ENCODE data around the gene MED13L. TPM values are rescaled to one million over a fixed set of nuclear protein-coding genes. Genes with fewer than 3 reads are reported as not detected.

The MED13L gene
- total and polyA plus RNA-seq, 9 donors, result 47.8 to 198 (median 156) TPM

DNA sequence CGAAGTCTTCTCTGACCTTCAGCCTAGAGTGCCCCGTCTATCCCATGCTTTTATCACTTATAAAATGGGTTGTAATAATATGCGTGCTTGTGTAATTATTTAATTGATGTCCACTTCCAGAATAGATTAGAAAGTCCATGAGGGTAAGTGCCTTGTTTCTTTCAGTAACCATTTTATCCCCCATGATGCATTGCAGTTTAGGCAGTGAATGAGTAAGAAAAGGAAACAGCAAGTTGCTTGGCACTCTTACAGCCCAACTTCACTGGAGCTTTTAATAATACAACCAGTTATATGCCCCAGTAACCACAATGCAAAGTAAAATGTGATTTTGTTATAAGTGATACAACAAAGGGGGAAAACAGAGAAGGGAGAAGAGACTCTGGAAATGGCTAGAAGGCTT lies 287.3 kb downstream of the MED13L start:
- Histone ChIP-seq H3K4me1 (ENCODE audit: insufficient read depth) (peaks cover 2% of the 10 kb centered on the region), H3K27ac (no peak overlapping the region), H3K9me3 (no peaks in the 10 kb centered on the region), H3K36me3 (no peaks in the 10 kb centered on the region), H3K27me3 (no peaks in the 10 kb centered on the region), H3K4me3 (no peak overlapping the region)
- intact Hi-C loops (cut with DNase I), result loop anchor here in 2 of 4 donors (10.0 kb wide), 2 partner anchors 615 to 695 kb away; no protein-coding TSS in a partner anchor
- WGBS, 3 donors, result 94 to 96% (median 96%) methylated on average over 3 of the region's 3 CpGs
- no peak for DNase-seq
- TF ChIP-seq POLR2A (IDR thresholded peaks at IDR 0.05) (no peak), EP300 (IDR thresholded peaks at IDR 0.05) (no peak)
- TF ChIP-seq, protein P1, sequence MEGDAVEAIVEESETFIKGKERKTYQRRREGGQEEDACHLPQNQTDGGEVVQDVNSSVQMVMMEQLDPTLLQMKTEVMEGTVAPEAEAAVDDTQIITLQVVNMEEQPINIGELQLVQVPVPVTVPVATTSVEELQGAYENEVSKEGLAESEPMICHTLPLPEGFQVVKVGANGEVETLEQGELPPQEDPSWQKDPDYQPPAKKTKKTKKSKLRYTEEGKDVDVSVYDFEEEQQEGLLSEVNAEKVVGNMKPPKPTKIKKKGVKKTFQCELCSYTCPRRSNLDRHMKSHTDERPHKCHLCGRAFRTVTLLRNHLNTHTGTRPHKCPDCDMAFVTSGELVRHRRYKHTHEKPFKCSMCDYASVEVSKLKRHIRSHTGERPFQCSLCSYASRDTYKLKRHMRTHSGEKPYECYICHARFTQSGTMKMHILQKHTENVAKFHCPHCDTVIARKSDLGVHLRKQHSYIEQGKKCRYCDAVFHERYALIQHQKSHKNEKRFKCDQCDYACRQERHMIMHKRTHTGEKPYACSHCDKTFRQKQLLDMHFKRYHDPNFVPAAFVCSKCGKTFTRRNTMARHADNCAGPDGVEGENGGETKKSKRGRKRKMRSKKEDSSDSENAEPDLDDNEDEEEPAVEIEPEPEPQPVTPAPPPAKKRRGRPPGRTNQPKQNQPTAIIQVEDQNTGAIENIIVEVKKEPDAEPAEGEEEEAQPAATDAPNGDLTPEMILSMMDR (IDR thresholded peaks at IDR 0.05), result no peak

DNA sequence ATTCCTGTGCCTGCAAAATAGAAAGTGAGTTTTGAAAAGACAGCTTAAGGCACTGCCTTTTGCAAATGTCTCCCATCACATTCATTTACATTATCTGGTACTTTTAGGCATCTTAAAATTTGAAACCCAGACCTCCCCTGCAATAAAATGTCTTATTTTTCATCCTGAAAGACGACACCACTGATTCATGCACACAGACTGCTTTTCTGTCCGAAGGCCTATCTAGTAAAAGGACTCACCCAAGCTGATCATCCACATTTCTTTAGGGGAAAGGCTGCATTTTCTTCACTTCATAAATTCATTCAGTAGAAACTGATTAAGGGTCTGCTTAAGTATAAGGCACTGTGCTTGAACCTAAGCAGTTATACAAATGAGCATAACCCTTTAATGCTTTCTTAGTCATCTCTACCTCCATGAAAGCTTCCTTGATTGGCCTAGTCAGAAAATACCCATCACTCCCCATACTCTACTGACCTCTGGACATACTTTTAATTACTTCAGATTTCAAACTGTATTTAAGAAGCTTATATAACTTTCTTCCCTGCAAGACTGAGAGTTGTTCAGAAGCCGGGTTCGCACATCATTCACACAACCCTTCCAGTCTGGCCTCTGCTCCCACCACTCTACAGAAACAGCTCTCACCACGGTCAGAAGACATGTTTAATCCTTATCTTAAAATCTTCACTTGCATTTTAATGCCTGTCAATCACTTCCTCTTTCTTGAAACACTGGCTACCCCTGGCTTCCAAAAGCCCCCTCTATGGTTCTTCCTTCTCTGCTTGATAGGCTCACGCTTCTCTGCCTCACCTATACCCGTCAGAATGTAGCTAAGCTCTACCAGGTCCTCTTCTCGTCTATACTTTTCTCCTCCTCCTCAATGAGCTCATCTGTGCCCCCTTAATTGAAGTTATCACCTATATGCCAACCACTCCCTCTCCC lies 288.6 kb downstream of the MED13L start:
- no peak for DNase-seq
- no peak overlapping the region for H3K27ac ChIP-seq
- WGBS, 3 donors, result 82 to 89% (median 83%) methylated on average over 8 of the region's 8 CpGs
- H3K36me3 ChIP-seq, result no peaks in the 10 kb centered on the region
- no peak overlapping the region for H3K4me3 ChIP-seq
- H3K27me3 ChIP-seq, result no peaks in the 10 kb centered on the region
- peaks cover 2% of the 10 kb centered on the region for H3K4me1 ChIP-seq (ENCODE audit: insufficient read depth)
- intact Hi-C loops (cut with DNase I), result no loop called here
- no peak for TF ChIP-seq EP300 (IDR thresholded peaks at IDR 0.05)
- TF ChIP-seq, protein P1 (IDR thresholded peaks at IDR 0.05), result no peak
- TF ChIP-seq POLR2A (IDR thresholded peaks at IDR 0.05), result no peak
- no peaks in the 10 kb centered on the region for H3K9me3 ChIP-seq

DNA sequence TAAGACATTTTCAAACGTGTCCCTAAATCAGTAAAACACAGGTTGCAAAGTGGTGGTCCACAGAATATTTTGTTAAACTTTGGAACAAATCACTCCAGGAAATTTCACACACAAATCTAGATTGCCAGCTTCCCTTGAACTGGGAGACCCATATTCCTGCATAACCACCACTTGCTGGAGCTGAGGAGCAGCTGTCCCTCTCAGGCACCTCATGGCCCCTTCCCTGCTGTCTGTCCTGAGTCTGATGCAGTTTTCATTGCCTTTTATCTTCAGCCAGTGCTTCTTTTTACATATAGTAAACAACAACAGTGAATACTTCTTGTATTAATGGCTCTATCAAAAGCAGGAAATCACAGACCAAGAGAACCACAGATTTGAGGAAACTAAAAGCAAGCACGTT lies 289.3 kb downstream of the MED13L start:
- no peaks in the 10 kb centered on the region for H3K36me3 ChIP-seq
- no peak for DNase-seq
- peaks cover 2% of the 10 kb centered on the region for H3K4me1 ChIP-seq (ENCODE audit: insufficient read depth)
- intact Hi-C loops (cut with DNase I), result no loop called here
- H3K27me3 ChIP-seq, result no peaks in the 10 kb centered on the region
- H3K4me3 ChIP-seq, result no peak overlapping the region
- 24 to 40% (median 33%) methylated on average over 2 of the region's 2 CpGs for WGBS, 3 donors
- no peaks in the 10 kb centered on the region for H3K9me3 ChIP-seq
- H3K27ac ChIP-seq, result no peak overlapping the region
- no peak for TF ChIP-seq EP300 (IDR thresholded peaks at IDR 0.05)
- TF ChIP-seq, protein P1 (IDR thresholded peaks at IDR 0.05), result no peak
- no peak for TF ChIP-seq POLR2A (IDR thresholded peaks at IDR 0.05)

DNA sequence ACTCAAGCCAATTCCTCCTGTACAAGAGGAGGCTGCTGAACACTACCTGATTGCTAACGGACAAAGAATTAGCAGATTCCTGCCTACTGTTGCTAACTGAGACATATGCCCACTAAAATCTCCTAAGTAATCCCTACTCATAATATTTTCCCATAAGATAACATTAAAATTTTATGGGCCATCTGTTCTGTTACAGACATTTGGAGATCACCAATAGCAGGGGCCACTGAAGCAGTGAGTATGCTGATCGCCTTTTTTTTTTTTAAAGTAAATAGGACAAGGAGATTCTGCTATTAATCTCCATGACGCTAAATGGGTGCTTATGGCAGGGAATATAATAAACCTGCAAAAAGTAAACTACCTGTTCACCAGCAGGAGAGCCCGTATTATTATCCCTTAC lies 292.9 kb downstream of the MED13L start:
- DNase-seq, result no peak
- no peak overlapping the region for H3K4me3 ChIP-seq
- no peaks in the 10 kb centered on the region for H3K36me3 ChIP-seq
- TF ChIP-seq POLR2A (IDR thresholded peaks at IDR 0.05), result no peak
- no peak for TF ChIP-seq EP300 (IDR thresholded peaks at IDR 0.05)
- TF ChIP-seq, protein P1 (IDR thresholded peaks at IDR 0.05), result no peak
- no peaks in the 10 kb centered on the region for H3K9me3 ChIP-seq
- intact Hi-C loops (cut with DNase I), result no loop called here
- peaks cover 2% of the 10 kb centered on the region for H3K4me1 ChIP-seq (ENCODE audit: insufficient read depth)
- WGBS, 3 donors, result 96 to 97% (median 97%) methylated on average over 4 of the region's 4 CpGs
- no peaks in the 10 kb centered on the region for H3K27me3 ChIP-seq
- H3K27ac ChIP-seq, result no peak overlapping the region
